ENCODE data around the gene HOXA1. TPM values are rescaled to one million over a fixed set of nuclear protein-coding genes. Genes with fewer than 3 reads are reported as not detected.

Gene HOXA1
- total and polyA plus RNA-seq, 2 of the 8 experiments (the other 6 are each of a cell fraction or from before 2014, with no cell fraction given) = not detected

DNA sequence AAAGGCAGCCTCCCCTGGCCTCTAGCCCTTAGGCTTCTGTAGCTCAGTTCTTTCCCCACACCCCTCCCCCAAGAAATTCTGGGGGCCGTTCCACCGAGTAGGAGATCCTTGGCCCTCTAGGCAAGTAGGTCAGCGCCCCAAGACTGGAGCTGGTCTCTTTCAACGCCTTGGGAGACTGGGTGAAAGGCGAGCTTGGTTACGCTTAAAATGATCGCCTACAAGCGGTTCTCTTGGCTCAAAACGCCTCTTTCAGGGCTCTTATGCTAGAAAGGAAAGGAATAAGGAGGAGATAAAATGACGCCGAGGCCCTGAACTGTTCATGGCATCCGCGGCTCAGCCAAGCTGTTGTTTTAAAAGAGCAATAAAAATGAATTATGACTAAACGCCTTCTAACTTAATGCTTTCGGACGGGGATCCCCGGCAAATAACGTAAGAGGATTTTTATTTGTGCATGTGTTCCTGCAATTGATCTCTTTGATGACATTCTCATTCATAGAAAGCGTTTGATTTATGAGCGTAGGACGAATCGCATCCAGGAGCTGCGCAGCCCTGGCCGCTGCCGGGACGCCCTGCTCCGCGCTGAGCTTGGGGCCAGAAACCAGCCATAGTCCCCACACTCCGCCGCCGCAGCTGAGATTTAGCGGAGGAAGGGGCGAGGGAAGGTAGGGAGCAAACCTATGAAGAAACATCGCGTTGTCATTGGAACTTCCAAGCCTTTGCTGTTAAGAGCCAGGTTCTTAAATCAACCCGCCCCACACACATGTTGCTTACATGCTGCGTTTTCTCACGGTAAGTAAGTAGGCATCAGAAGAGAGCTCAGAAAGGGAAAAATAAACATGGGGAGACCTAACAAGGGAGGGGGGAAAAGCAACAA is 3.0 kb upstream of the HOXA1 start (continued):
- TF ChIP-seq CHD7 (IDR thresholded peaks at IDR 0.05; ENCODE audit: insufficient replicate concordance, low read length) = no peak
- TF ChIP-seq, protein P1, sequence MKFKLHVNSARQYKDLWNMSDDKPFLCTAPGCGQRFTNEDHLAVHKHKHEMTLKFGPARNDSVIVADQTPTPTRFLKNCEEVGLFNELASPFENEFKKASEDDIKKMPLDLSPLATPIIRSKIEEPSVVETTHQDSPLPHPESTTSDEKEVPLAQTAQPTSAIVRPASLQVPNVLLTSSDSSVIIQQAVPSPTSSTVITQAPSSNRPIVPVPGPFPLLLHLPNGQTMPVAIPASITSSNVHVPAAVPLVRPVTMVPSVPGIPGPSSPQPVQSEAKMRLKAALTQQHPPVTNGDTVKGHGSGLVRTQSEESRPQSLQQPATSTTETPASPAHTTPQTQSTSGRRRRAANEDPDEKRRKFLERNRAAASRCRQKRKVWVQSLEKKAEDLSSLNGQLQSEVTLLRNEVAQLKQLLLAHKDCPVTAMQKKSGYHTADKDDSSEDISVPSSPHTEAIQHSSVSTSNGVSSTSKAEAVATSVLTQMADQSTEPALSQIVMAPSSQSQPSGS (IDR thresholded peaks at IDR 0.05; ENCODE audit: low read length) = no peak
- peak; percentile 96 for TF ChIP-seq SUZ12 (IDR thresholded peaks at IDR 0.05; ENCODE audit: low read length)
- no peak for TF ChIP-seq TEAD4 (IDR thresholded peaks at IDR 0.05; ENCODE audit: low read depth, low read length)
- TF ChIP-seq JUN (IDR thresholded peaks at IDR 0.05; ENCODE audit: low read depth, low read length) = no peak
- TF ChIP-seq EZH2 (IDR thresholded peaks at IDR 0.05; ENCODE audit: low read depth, low read length, severe bottlenecking) = peak; percentile 92
- no peak for TF ChIP-seq BACH1 (IDR thresholded peaks at IDR 0.05; ENCODE audit: low read length)
